Measurements from ENCODE around the gene ZNF263.

ZNF263 gene

DNA sequence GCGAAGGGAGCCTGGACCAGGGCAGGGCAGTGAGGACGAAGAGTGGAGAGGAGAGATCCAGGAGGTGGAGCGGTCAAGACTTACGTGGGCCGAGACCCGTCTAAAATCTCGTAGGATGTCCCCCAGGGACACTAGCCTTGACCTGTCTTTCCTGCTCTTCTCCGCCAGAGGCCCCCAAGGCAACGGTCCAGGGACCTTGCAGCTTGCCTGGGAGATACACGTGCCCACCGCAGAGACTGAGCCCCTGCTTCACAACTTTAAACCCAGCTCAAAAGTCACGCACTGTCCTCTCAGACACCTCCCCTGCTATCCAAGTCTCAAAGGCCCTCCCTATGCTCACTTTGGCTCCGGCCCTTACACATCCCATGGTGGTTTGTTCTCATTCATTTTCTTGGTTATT lies 12.5 kb downstream of the ZNF263 start:
- peaks cover 10% of the 10 kb centered on the region for H3K27me3 ChIP-seq
- H3K27ac ChIP-seq: no peak overlapping the region
- no peaks in the 10 kb centered on the region for H3K4me1 ChIP-seq (ENCODE audit: control insufficient read depth in 1 of 2, insufficient read depth in 1 of 2, low read depth in 1 of 2, low read length in 1 of 2)
- no peaks in the 10 kb centered on the region for H3K36me3 ChIP-seq
- H3K9me3 ChIP-seq: peaks cover 21% of the 10 kb centered on the region
- no peak overlapping the region for H3K4me3 ChIP-seq (ENCODE audit: low read depth in 1 of 2, low read length in 1 of 2)
- TF ChIP-seq, protein P1, sequence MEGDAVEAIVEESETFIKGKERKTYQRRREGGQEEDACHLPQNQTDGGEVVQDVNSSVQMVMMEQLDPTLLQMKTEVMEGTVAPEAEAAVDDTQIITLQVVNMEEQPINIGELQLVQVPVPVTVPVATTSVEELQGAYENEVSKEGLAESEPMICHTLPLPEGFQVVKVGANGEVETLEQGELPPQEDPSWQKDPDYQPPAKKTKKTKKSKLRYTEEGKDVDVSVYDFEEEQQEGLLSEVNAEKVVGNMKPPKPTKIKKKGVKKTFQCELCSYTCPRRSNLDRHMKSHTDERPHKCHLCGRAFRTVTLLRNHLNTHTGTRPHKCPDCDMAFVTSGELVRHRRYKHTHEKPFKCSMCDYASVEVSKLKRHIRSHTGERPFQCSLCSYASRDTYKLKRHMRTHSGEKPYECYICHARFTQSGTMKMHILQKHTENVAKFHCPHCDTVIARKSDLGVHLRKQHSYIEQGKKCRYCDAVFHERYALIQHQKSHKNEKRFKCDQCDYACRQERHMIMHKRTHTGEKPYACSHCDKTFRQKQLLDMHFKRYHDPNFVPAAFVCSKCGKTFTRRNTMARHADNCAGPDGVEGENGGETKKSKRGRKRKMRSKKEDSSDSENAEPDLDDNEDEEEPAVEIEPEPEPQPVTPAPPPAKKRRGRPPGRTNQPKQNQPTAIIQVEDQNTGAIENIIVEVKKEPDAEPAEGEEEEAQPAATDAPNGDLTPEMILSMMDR (IDR thresholded peaks at IDR 0.05): no peak

DNA sequence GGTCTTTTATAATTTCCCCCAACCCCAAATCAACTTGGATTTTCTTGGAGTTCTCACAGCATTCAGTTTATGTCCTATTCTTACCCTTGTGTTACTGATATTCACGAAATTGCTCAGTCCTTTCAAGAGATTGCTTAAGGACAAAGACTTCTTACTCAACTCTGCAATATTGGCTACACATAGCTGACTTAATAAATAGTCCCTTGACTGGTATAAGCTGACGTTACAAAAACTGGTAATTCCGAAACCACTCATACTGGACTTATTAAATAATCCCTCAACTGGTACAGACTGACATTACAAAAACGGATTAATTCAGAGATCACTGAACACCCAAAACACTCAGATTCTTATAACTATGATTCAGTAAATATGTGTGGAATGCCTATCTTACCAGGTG lies 21.1 kb downstream of the ZNF263 start:
- Histone ChIP-seq H3K4me3 (ENCODE audit: low read depth in 1 of 2, low read length in 1 of 2) (peak overlapping the region; percentile 87 to 95), H3K27me3 (no peaks in the 10 kb centered on the region), H3K4me1 (ENCODE audit: control insufficient read depth in 1 of 2, insufficient read depth in 1 of 2, low read depth in 1 of 2, low read length in 1 of 2) (peaks cover 12 to 18% of the 10 kb centered on the region in 2 experiments), H3K9me3 (peaks cover 13% of the 10 kb centered on the region), H3K36me3 (peaks cover 9% of the 10 kb centered on the region), H3K27ac (no peak overlapping the region)
- TF ChIP-seq, protein P1 (IDR thresholded peaks at IDR 0.05): no peak

GRCh38 chr16:3305109-3306068 lies 22.1 kb downstream of the ZNF263 start, which contains the start of the genes TIGD7 and ZNF75A:
Gene TIGD7, minus strand, starts transcription at chr16:3305430. Its CDS starts 4,816 bp downstream, at chr16:3300614.
Gene ZNF75A, plus strand, starts transcription at chr16:3305497. Its CDS starts 2,932 bp downstream, at chr16:3308429.
- TF ChIP-seq, protein P1 (IDR thresholded peaks at IDR 0.05): peak; percentile 39
- H3K27ac ChIP-seq: peak within 1 kb of the TSS; percentile 89
- H3K9me3 ChIP-seq: peaks cover 6% of the 10 kb centered on the region
- H3K4me1 ChIP-seq (ENCODE audit: control insufficient read depth in 1 of 2, insufficient read depth in 1 of 2, low read depth in 1 of 2, low read length in 1 of 2): peaks cover 12 to 18% of the 10 kb centered on the region in 2 experiments
- H3K36me3 ChIP-seq: peaks cover 9% of the 10 kb centered on the region
- H3K27me3 ChIP-seq: no peaks in the 10 kb centered on the region
- H3K4me3 ChIP-seq (ENCODE audit: low read depth in 1 of 2, low read length in 1 of 2): peak within 1 kb of the TSS; percentile 87 to 95

DNA sequence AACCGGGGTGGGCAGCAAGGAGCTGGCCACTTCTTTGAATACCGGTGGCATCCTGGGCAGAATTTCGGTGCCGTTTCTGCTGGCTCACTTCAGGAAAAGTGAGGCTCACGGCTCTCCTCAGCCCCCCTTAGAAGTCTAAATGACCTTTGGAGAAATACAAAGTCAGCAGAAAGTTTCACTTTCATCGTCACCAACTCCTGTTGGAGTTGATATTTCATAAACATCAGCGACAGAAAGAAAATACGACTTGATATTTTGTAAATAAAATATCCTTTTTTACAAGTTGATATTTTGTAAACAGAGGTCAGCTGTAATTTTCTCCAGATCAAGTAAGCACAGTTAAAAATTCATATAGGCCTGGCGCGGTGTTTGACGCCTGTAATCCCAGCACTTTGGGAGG lies 22.8 kb downstream of the ZNF263 start:
- H3K27ac ChIP-seq: peak overlapping the region; percentile 89
- no peaks in the 10 kb centered on the region for H3K27me3 ChIP-seq
- peak overlapping the region; percentile 87 to 95 for H3K4me3 ChIP-seq (ENCODE audit: low read depth in 1 of 2, low read length in 1 of 2)
- TF ChIP-seq, protein P1 (IDR thresholded peaks at IDR 0.05): no peak
- H3K9me3 ChIP-seq: peaks cover 6% of the 10 kb centered on the region
- H3K36me3 ChIP-seq: peaks cover 9% of the 10 kb centered on the region
- H3K4me1 ChIP-seq (ENCODE audit: control insufficient read depth in 1 of 2, insufficient read depth in 1 of 2, low read depth in 1 of 2, low read length in 1 of 2): peaks cover 12 to 18% of the 10 kb centered on the region in 2 experiments

DNA sequence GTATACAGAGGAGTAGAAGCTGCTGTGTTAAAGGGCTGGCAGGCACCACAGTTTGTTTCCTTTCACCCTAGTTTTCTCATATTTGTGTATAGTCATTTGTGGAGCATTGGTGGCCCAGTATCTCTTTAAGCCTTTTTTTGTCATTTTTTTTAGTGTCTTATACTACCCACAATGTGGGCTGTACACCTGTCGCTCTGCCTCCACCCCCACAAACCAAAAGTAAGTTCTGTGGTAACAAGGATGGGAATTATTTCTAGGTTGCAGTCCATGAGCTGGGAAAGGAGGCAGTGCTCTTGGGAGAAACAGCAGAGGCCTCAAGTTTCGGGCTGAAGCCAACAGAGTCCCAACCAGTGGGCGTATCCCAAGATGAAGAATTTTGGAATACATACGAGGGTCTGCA lies 28.2 kb downstream of the ZNF263 start:
- Histone ChIP-seq H3K27me3 (no peaks in the 10 kb centered on the region), H3K9me3 (peaks cover 25% of the 10 kb centered on the region), H3K4me1 (ENCODE audit: control insufficient read depth in 1 of 2, insufficient read depth in 1 of 2, low read depth in 1 of 2, low read length in 1 of 2) (peaks cover 0 to under 1% of the 10 kb centered on the region in 2 experiments), H3K27ac (no peak overlapping the region), H3K36me3 (peaks cover 15% of the 10 kb centered on the region), H3K4me3 (ENCODE audit: low read depth in 1 of 2, low read length in 1 of 2) (no peak overlapping the region)
- TF ChIP-seq, protein P1 (IDR thresholded peaks at IDR 0.05): no peak

All from neutrophil (primary cell).